Heart left ventricle (tissue), 16 donors: ENCODE data around the gene ERP27. TPM values are rescaled to one million over a fixed set of nuclear protein-coding genes. Genes with fewer than 3 reads are reported as not detected.

ENCODE experiments used
- ATAC-seq, 4 donors: fragments of 200-7000 bp; cut with Tn5 transposase; one replicate each; pipeline ENCODE4 v1.9.1; 2020 to 2022; ENCODE audit warnings: moderate library complexity in 4 of 4, mild to moderate bottlenecking in 3 of 4, moderate number of reproducible peaks in 1 of 4
- DNase-seq, 5 donors: peaks; one replicate each; pipeline ENCODE4 v3.0.0-alpha.2; 2020
- H3K27ac ChIP-seq, 12 donors: fragments of 200-600 bp; sonication (generic) in 4 of 12; one replicate each; pipeline versions ENCODE4 v1.5.0 to v1.8.0; 2016 to 2022; ENCODE audit warnings: mild to moderate bottlenecking in 2 of 12
- H3K27me3 ChIP-seq, 9 donors: fragments of 200-600 bp; sonication (generic) in 2 of 9; one replicate each; pipeline versions ENCODE4 v1.5.1 to v1.8.0; 2016 to 2022; ENCODE audit warnings: mild to moderate bottlenecking in 3 of 9
- H3K36me3 ChIP-seq, 9 donors: fragments of 200-600 bp; sonication (generic) in 2 of 9; one replicate each; pipeline versions ENCODE4 v1.5.0 to v1.8.0; 2018 to 2022; ENCODE audit warnings: mild to moderate bottlenecking in 2 of 9
- H3K4me1 ChIP-seq, 12 donors: fragments of 200-600 bp; sonication (generic) in 4 of 12; one replicate each; pipeline versions ENCODE4 v1.5.0 to v1.8.0; 2016 to 2022; ENCODE audit warnings: mild to moderate bottlenecking in 3 of 12
- H3K4me3 ChIP-seq, 12 donors: fragments of 200-600 bp; sonication (generic) in 4 of 12; one replicate each; pipeline versions ENCODE4 v1.5.0 to v1.8.0; 2017 to 2022; ENCODE audit warnings: mild to moderate bottlenecking in 9 of 12, moderate library complexity in 4 of 12
- H3K9me3 ChIP-seq, 12 donors: fragments of 200-600 bp; sonication (generic) in 4 of 12; one replicate each; pipeline versions ENCODE4 v1.5.0 to v1.8.0; 2016 to 2022; ENCODE audit warnings: mild to moderate bottlenecking in 1 of 12
- POLR2A ChIP-seq, 2 donors: fragments of 450-650 bp; IDR thresholded peaks; one replicate each; pipeline ENCODE4 v1.6.1; 2017; ENCODE audit warnings: antibody characterized with exemption in 2 of 2, mild to moderate bottlenecking in 2 of 2, moderate library complexity in 2 of 2
- WGBS, 4 donors: extraction: QIAGEN DNeasy Blood & Tissue Kit in 2 of 4; methylation state at CpG; one replicate each; pipeline versions ENCODE4 v1.1.5 to v1.1.7; 2013 to 2018; 5-methylcytosine and 5-hydroxymethylcytosine counted together
- intact Hi-C, 10 donors: fragments of 100-400 bp; cut with DNase I; formaldehyde crosslinking; loops; one replicate each; pipeline versions ENCODE4 v1.11.1 to v1.14.2; 2022
- polyA plus RNA-seq, 2 donors: library from polyadenylated mRNA; stranded (reverse); fragments of 200-250 nt; gene quantifications; one replicate each; pipeline ENCODE4 v1.2.3, GENCODE V29; 2013
- total RNA-seq, 9 donors: library from RNA; depleted of rRNA in 2 of 9; stranded (reverse); fragments of >200 nt in 2 of 9; fragmentation: NEBNext Ultra II Directional in 3 of 9; extraction: Animal tissue kit (Norgen Biotek cat#: 25700) in 3 of 9; gene quantifications; one replicate each; pipeline versions ENCODE4 v1.1.0 to v1.2.4, GENCODE V29; 2016 to 2023
- TF ChIP-seq, protein P1 (sequence below), 12 donors: fragments of 200-600 bp; sonication (generic) in 4 of 12; IDR thresholded peaks; one replicate each; pipeline versions ENCODE4 v1.5.0 to v1.8.0; 2018 to 2022; ENCODE audit warnings: antibody characterized with exemption in 12 of 12, mild to moderate bottlenecking in 5 of 12
- donor health status: ischemic (EF 13 %, LVEDD 7.1; RV severe dilation, severe dysfunction).
- donor health status: healthy with polysubstance abuse.
- donor health status: DM: no; HTN: yes; CAD: no.
- donor health status: DM: no; HTN: no; CAD: no.
- donor health status: ischemic (EF 25% LVEDD 6.9; RV normal size, moderate dysfunction).
- donor health status: ischemic (EF 25% LVEDD 5.7; RV mildly dilated, moderate dysfunction).
- donor health status: healthy.
- donor health status: DM: yes; HTN: yes; CAD: no.
- donor health status: ischemic (EF 35%, LVEDD 5.7; RV mildly dilated, moderate dysfunction).
- donor health status: nonischemic (EF 11% LVEDD 7.7; RV severe dilation, severe dysfunction).
- donor health status: DM: yes; HTN: yes; CAD: no.
- donor health status: PGD.
- donor health status: ischemic (EF 29% LVEDD 5.4; RV normal size, mild dysfunction).
- donor health status: nonischemic (EF 23%, LVEDD 6.1; RV moderate dilation, normal function).

The ERP27 gene
- total and polyA plus RNA-seq, 11 donors, result 0.12 to 0.93 (median 0.22) TPM; not detected in 2

DNA sequence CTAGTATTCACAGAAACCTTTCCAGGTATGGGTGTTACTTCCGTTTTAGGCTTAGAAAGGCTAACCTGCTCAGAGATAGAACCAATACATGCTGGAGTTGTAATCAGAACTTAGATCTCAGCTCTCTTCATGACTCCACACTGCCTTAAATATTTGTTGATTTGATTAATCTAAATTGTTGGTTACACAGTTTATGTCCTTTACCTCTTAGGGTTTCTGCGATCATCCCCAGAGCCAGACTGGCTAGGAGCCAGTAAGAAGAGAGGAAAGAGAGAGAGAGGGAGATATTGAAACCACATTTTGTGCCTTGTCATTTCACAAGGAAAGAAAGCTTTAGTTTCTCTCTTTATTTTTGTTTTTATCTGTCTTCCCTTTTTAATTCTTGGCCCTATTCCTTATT lies 35.9 kb downstream of the ERP27 start:
- H3K4me1 ChIP-seq, result peaks cover 0 to 60% (median 36%) of the 10 kb centered on the region in 12 donors
- ATAC-seq (peak in 1 of 4 donors; percentile 35), DNase-seq (no peak)
- no peaks in the 10 kb centered on the region for H3K36me3 ChIP-seq
- H3K9me3 ChIP-seq, result no peaks in the 10 kb centered on the region
- no peak for TF ChIP-seq POLR2A (IDR thresholded peaks at IDR 0.05)
- TF ChIP-seq, protein P1, sequence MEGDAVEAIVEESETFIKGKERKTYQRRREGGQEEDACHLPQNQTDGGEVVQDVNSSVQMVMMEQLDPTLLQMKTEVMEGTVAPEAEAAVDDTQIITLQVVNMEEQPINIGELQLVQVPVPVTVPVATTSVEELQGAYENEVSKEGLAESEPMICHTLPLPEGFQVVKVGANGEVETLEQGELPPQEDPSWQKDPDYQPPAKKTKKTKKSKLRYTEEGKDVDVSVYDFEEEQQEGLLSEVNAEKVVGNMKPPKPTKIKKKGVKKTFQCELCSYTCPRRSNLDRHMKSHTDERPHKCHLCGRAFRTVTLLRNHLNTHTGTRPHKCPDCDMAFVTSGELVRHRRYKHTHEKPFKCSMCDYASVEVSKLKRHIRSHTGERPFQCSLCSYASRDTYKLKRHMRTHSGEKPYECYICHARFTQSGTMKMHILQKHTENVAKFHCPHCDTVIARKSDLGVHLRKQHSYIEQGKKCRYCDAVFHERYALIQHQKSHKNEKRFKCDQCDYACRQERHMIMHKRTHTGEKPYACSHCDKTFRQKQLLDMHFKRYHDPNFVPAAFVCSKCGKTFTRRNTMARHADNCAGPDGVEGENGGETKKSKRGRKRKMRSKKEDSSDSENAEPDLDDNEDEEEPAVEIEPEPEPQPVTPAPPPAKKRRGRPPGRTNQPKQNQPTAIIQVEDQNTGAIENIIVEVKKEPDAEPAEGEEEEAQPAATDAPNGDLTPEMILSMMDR (IDR thresholded peaks at IDR 0.05), result no peak
- H3K4me3 ChIP-seq, result no peak overlapping the region
- WGBS, 4 donors, result 66 to 88% (median 73%) methylated on average over 2 of the region's 2 CpGs
- peak overlapping the region in 8 of 12 donors; percentile 25 to 77 (median 58) for H3K27ac ChIP-seq
- H3K27me3 ChIP-seq, result no peaks in the 10 kb centered on the region
- intact Hi-C loops, result loop anchor here in 2 of 10 donors (5.0 kb wide), 2 partner anchors 45 to 50 kb away; no protein-coding TSS in a partner anchor

DNA sequence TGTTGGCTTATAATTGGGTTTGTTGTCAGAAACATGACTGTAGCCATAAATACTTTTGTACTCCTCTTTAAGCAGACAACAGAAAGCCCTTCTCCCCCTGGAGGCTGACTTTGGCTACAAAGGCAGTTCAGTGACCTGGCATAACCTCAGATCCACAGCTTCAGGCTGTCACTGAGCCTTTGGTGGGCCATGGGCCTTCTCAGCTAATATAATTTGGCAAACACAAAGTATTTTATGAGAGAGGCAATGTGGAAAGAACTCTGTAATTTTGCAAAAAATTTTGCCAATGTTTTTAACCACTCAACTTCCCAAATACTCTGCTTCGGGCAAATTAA lies 37.1 kb downstream of the ERP27 start:
- TF ChIP-seq, protein P1 (IDR thresholded peaks at IDR 0.05), result peak in 7 of 12 donors; percentile 13 to 47 (median 35)
- TF ChIP-seq POLR2A (IDR thresholded peaks at IDR 0.05), result no peak

GRCh38 chr12:14900521-14901227 lies 37.7 kb downstream of the ERP27 start:
- TF ChIP-seq POLR2A (IDR thresholded peaks at IDR 0.05), result no peak
- Histone ChIP-seq H3K9me3 (no peaks in the 10 kb centered on the region), H3K27ac (peak overlapping the region in 7 of 12 donors; percentile 21 to 77 (median 40)), H3K27me3 (no peaks in the 10 kb centered on the region), H3K36me3 (no peaks in the 10 kb centered on the region), H3K4me1 (peaks cover 0 to 70% (median 38%) of the 10 kb centered on the region in 12 donors), H3K4me3 (no peak overlapping the region)
- no peak for DNase-seq
- ATAC-seq, result no peak
- 86 to 90% (median 90%) methylated on average over 5 of the region's 5 CpGs for WGBS, 4 donors
- intact Hi-C loops, result loop anchor here in 2 of 10 donors (5.0 kb wide), 2 partner anchors 47 to 52 kb away; no protein-coding TSS in a partner anchor

More for the DNA sequence above, 37.1 kb downstream of the ERP27 start:
- intact Hi-C loops, result loop anchor here in 2 of 10 donors (5.0 kb wide), 2 partner anchors 46 to 51 kb away; no protein-coding TSS in a partner anchor
- peak in 2 of 4 donors; percentile 57 to 58 for ATAC-seq
- no peaks in the 10 kb centered on the region for H3K9me3 ChIP-seq
- H3K27ac ChIP-seq, result peak overlapping the region in 9 of 12 donors; percentile 2 to 77 (median 40)
- no peaks in the 10 kb centered on the region for H3K27me3 ChIP-seq
- peaks cover 0 to 70% (median 41%) of the 10 kb centered on the region in 12 donors for H3K4me1 ChIP-seq
- WGBS, 4 donors, result 65 to 85% (median 78%) methylated on average over 1 of the region's 1 CpG
- DNase-seq, result peak in 4 of 5 donors; percentile 25 to 56 (median 40)
- no peak overlapping the region for H3K4me3 ChIP-seq
- H3K36me3 ChIP-seq, result no peaks in the 10 kb centered on the region

DNA sequence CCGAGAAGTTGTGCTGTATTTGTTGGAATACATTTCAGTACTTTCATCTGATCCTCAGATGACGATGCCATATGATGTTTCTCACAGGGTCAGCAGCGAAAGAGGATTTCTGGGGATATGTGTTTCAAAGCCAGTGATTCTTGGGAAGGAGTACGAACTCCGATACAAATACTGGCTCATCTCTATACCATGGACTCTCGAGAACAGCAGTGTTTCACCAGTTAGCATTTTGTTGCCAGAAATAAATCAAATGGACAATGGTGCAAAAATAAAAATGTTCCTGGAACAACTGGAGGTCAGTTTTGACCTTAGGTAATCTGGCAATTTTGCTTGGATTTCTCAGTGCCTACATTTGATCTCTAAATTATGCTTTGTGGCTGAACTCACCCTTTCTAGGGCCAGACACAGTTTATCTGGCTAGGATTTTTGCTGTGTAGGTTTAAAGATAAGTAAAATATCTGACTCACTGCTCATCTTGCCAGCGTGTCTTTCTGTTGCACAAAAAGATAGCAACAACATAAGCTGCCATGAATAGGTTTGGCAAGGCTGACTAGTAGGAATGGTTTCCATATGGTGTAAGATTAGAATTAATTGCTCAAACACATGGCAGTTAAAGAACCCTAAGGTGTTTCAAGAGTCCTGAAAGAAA lies 41.7 kb downstream of the ERP27 start:
- no peaks in the 10 kb centered on the region for H3K36me3 ChIP-seq
- peak in 3 of 4 donors; percentile 4 to 49 (median 40) for ATAC-seq
- H3K9me3 ChIP-seq, result no peaks in the 10 kb centered on the region
- no peak for DNase-seq
- peaks cover 0 to 56% (median 20%) of the 10 kb centered on the region in 12 donors for H3K4me1 ChIP-seq
- TF ChIP-seq, protein P1 (IDR thresholded peaks at IDR 0.05), result no peak
- no peak for TF ChIP-seq POLR2A (IDR thresholded peaks at IDR 0.05)
- peak overlapping the region in 11 of 12 donors; percentile 16 to 85 (median 48) for H3K27ac ChIP-seq
- intact Hi-C loops, result no loop called here
- 49 to 61% (median 52%) methylated on average over 7 of the region's 7 CpGs for whole genome bisulfite sequencing, 4 donors
- H3K27me3 ChIP-seq, result no peaks in the 10 kb centered on the region
- no peak overlapping the region for H3K4me3 ChIP-seq
